CD8-positive, alpha-beta memory T cell (primary cell): ENCODE results near the gene MAP3K3. TPM values are rescaled to one million over a fixed set of nuclear protein-coding genes. Genes with fewer than 3 reads are reported as not detected.

Experiments
- CTCF ChIA-PET: fragments of 350-600 bp; sonication (Branson Sonifier 250); formaldehyde crosslinking; loops from one replicate; lab custom pipeline; 2021; ENCODE audit warnings: antibody characterized with exemption; lab: Charles Lee
- POLR2A ChIA-PET: fragments of 350-600 bp; sonication (Branson Sonifier 250); formaldehyde crosslinking; loops from one replicate; lab custom pipeline; 2021; ENCODE audit warnings: antibody characterized with exemption; lab: Charles Lee
- DNase-seq, 5 donors: peaks; one replicate each; pipeline versions ENCODE4 v3.0.0 to v3.0.0-alpha.2; 2020 to 2022; ENCODE audit warnings: mixed read lengths in 1 of 5
- H3K27ac ChIP-seq: one replicate; pipeline ENCODE4 v1.7.0; 2013; ENCODE audit warnings: low read depth, mild to moderate bottlenecking, low read length, moderate library complexity
- H3K27me3 ChIP-seq: 2 replicates; pipeline ENCODE4 v1.7.0; 2013; ENCODE audit warnings: low read length, mild to moderate bottlenecking; ENCODE audit not compliant: insufficient read depth, poor library complexity, severe bottlenecking
- H3K36me3 ChIP-seq: 2 replicates; pipeline ENCODE4 v1.7.0; 2013; ENCODE audit warnings: mild to moderate bottlenecking, low read length, moderate library complexity; ENCODE audit not compliant: insufficient read depth
- H3K4me1 ChIP-seq: 2 replicates; pipeline ENCODE4 v1.7.0; 2013; ENCODE audit warnings: mild to moderate bottlenecking, low read length, moderate library complexity; ENCODE audit not compliant: insufficient read depth
- H3K4me3 ChIP-seq: 2 replicates; pipeline ENCODE4 v1.7.0; 2013; ENCODE audit warnings: mild to moderate bottlenecking, low read length
- H3K9me3 ChIP-seq: 2 replicates; pipeline ENCODE4 v1.7.0; 2013; ENCODE audit warnings: mild to moderate bottlenecking, low read length
- H3K27ac Mint-ChIP-seq, 8 donors: one replicate each; pipeline ENCODE4 v1.8.0; 2020 to 2021; ENCODE audit warnings: mixed read lengths in 8 of 8, mild to moderate bottlenecking in 6 of 8, inconsistent platforms in 3 of 8, moderate library complexity in 3 of 8
- H3K27me3 Mint-ChIP-seq, 2 donors: one replicate each; pipeline ENCODE4 v1.8.0; 2020 to 2021; ENCODE audit warnings: mixed read lengths in 2 of 2, mild to moderate bottlenecking in 1 of 2, moderate library complexity in 1 of 2
- H3K36me3 Mint-ChIP-seq, 3 donors: one replicate each; pipeline ENCODE4 v1.8.0; 2020 to 2021; ENCODE audit warnings: mixed read lengths in 3 of 3, inconsistent platforms in 1 of 3, mild to moderate bottlenecking in 1 of 3
- H3K4me1 Mint-ChIP-seq, 3 donors: one replicate each; pipeline ENCODE4 v1.8.0; 2020 to 2021; ENCODE audit warnings: mixed read lengths in 3 of 3, inconsistent platforms in 1 of 3, mild to moderate bottlenecking in 1 of 3
- H3K4me3 Mint-ChIP-seq, 7 donors: one replicate each; pipeline ENCODE4 v1.8.0; 2020 to 2021; ENCODE audit warnings: mixed read lengths in 7 of 7, mild to moderate bottlenecking in 6 of 7, moderate library complexity in 4 of 7, inconsistent platforms in 2 of 7
- H3K9me3 Mint-ChIP-seq, 5 donors: one replicate each; pipeline ENCODE4 v1.8.0; 2020 to 2022; ENCODE audit warnings: mixed read lengths in 5 of 5, mild to moderate bottlenecking in 3 of 5, moderate library complexity in 2 of 5, inconsistent platforms in 1 of 5
- polyA plus RNA-seq: library from polyadenylated mRNA; unstranded; fragments of 300-500 nt; fragmentation: Illumina TruSeq; gene quantifications from one replicate; pipeline ENCODE4 v1.2.3, GENCODE V29; 2021
- total RNA-seq, 2 experiments: library from RNA; stranded (reverse); gene quantifications; one replicate each; pipeline ENCODE4 v1.2.3, GENCODE V29; 2021

MAP3K3 gene
- total and polyA plus RNA-seq, 3 experiments from 2014 or later: 34.7 to 50.3 (median 35.8) TPM

- H3K4me3 ChIP-seq: peak within 1 kb of the TSS; percentile 95
- Mint-ChIP-seq H3K27ac (peak within 1 kb of the TSS; percentile 95 to 100 (median 99)), H3K27me3 (peaks cover 0 to 3% of the 10 kb centered on the region in 2 donors), H3K36me3 (peaks cover 7 to 72% (median 7%) of the 10 kb centered on the region in 3 donors), H3K4me1 (peaks cover 59 to 71% (median 65%) of the 10 kb centered on the region in 3 donors), H3K4me3 (peak within 1 kb of the TSS; percentile 93 to 100 (median 98)), H3K9me3 (peaks cover 0 to 6% (median 0%) of the 10 kb centered on the region in 5 donors)
- ChIA-PET CTCF (interaction anchor here (4.2 kb wide), 1 partner anchor 11 kb away, joined by 39 read pairs; no protein-coding TSS in a partner anchor), POLR2A (interaction anchor here (0.5 to 4.2 kb wide), 10 partner anchors 11 to 806 kb away, joined by 3 to 45 read pairs (median 7); partner anchors contain the start of genes CCDC47, DDX42, DDX5 and MAP3K3)
- peaks cover 60% of the 10 kb centered on the region for H3K4me1 ChIP-seq
- no peaks in the 10 kb centered on the region for H3K27me3 ChIP-seq
- no peaks in the 10 kb centered on the region for H3K9me3 ChIP-seq
- DNase-seq: peak; percentile 80 to 92 (median 83)
- H3K27ac ChIP-seq: peak within 1 kb of the TSS; percentile 75
- peaks cover 19% of the 10 kb centered on the region for H3K36me3 ChIP-seq
Measured at GRCh38 chr17:63699638-63700527, 77.7 kb downstream of the MAP3K3 start, which contains the start of gene LIMD2. Gene LIMD2 (minus strand): TSS chr17:63700125. CDS start chr17:63699298, 827 bp downstream.

- peaks cover 0 to 3% of the 10 kb centered on the region in 2 donors for H3K27me3 Mint-ChIP-seq
- H3K4me1 Mint-ChIP-seq: peaks cover 62 to 71% (median 65%) of the 10 kb centered on the region in 3 donors
- Histone ChIP-seq H3K27ac (peak overlapping the region; percentile 75), H3K4me1 (peaks cover 60% of the 10 kb centered on the region), H3K9me3 (no peaks in the 10 kb centered on the region), H3K27me3 (no peaks in the 10 kb centered on the region), H3K36me3 (peaks cover 19% of the 10 kb centered on the region), H3K4me3 (peak overlapping the region; percentile 94)
- peaks cover 0 to 6% (median 0%) of the 10 kb centered on the region in 5 donors for H3K9me3 Mint-ChIP-seq
- H3K27ac Mint-ChIP-seq: peak overlapping the region; percentile 95 to 100 (median 99)
- H3K36me3 Mint-ChIP-seq: peaks cover 7 to 70% (median 10%) of the 10 kb centered on the region in 3 donors
- CTCF ChIA-PET: interaction anchor here (1.1 to 4.2 kb wide), 3 partner anchors 10 to 73 kb away, joined by 3 to 39 read pairs (median 16); partner anchors contain the start of genes CCDC47 and DDX42
- peak overlapping the region; percentile 91 to 98 (median 93) for H3K4me3 Mint-ChIP-seq
- DNase-seq: peak; percentile 52 to 83 (median 64)
- POLR2A ChIA-PET: interaction anchor here (0.5 to 14.8 kb wide), 19 partner anchors 5 to 805 kb away, joined by 3 to 270 read pairs (median 5); partner anchors contain the start of genes CCDC47, DDX42, DDX5 and MAP3K3
Measured at GRCh38 chr17:63700528-63701455, 78.6 kb downstream of the MAP3K3 start.

GRCh38 chr17:63701456-63701820 lies 79.2 kb downstream of the MAP3K3 start:
- DNase-seq: no peak
- peaks cover 62 to 71% (median 65%) of the 10 kb centered on the region in 3 donors for H3K4me1 Mint-ChIP-seq
- Histone ChIP-seq H3K27me3 (no peaks in the 10 kb centered on the region), H3K36me3 (peaks cover 19% of the 10 kb centered on the region), H3K9me3 (no peaks in the 10 kb centered on the region), H3K4me1 (peaks cover 60% of the 10 kb centered on the region), H3K27ac (peak overlapping the region; percentile 66), H3K4me3 (peak overlapping the region; percentile 94)
- H3K36me3 Mint-ChIP-seq: peaks cover 7 to 64% (median 10%) of the 10 kb centered on the region in 3 donors
- peaks cover 0 to 6% (median 0%) of the 10 kb centered on the region in 5 donors for H3K9me3 Mint-ChIP-seq
- CTCF ChIA-PET: interaction anchor here (1.1 to 4.2 kb wide), 6 partner anchors 9 to 78 kb away, joined by 3 to 39 read pairs (median 6); partner anchors contain the start of genes CCDC47 and DDX42
- peak overlapping the region; percentile 91 to 98 (median 93) for H3K4me3 Mint-ChIP-seq
- POLR2A ChIA-PET: interaction anchor here (0.9 to 14.8 kb wide), 13 partner anchors 6 to 804 kb away, joined by 3 to 270 read pairs (median 6); partner anchors contain the start of genes CCDC47, DDX42, DDX5 and MAP3K3
- H3K27me3 Mint-ChIP-seq: peaks cover 0 to 3% of the 10 kb centered on the region in 2 donors
- peak overlapping the region; percentile 95 to 100 (median 99) for H3K27ac Mint-ChIP-seq

- peak overlapping the region; percentile 94 for H3K4me3 ChIP-seq
- Mint-ChIP-seq H3K4me3 (peak overlapping the region; percentile 91 to 98 (median 93)), H3K4me1 (peaks cover 61 to 71% (median 65%) of the 10 kb centered on the region in 3 donors), H3K27ac (peak overlapping the region; percentile 95 to 100 (median 99)), H3K36me3 (peaks cover 7 to 58% (median 10%) of the 10 kb centered on the region in 3 donors), H3K27me3 (peaks cover 0 to 3% of the 10 kb centered on the region in 2 donors), H3K9me3 (peaks cover 0 to 6% (median 0%) of the 10 kb centered on the region in 5 donors)
- CTCF ChIA-PET: interaction anchor here (0.9 to 4.2 kb wide), 8 partner anchors 8 to 79 kb away, joined by 3 to 39 read pairs (median 4); partner anchors contain the start of genes CCDC47 and DDX42
- peak; percentile 67 to 89 (median 74) for DNase-seq
- peak overlapping the region; percentile 70 for H3K27ac ChIP-seq
- H3K9me3 ChIP-seq: no peaks in the 10 kb centered on the region
- H3K27me3 ChIP-seq: no peaks in the 10 kb centered on the region
- peaks cover 60% of the 10 kb centered on the region for H3K4me1 ChIP-seq
- peaks cover 16% of the 10 kb centered on the region for H3K36me3 ChIP-seq
- POLR2A ChIA-PET: interaction anchor here (0.7 to 14.8 kb wide), 14 partner anchors 6 to 804 kb away, joined by 3 to 270 read pairs (median 6); partner anchors contain the start of genes CCDC47, DDX42, DDX5 and MAP3K3
Measured at GRCh38 chr17:63701868-63702720, 79.9 kb downstream of the MAP3K3 start.

- H3K36me3 ChIP-seq: peaks cover 10% of the 10 kb centered on the region
- H3K4me1 Mint-ChIP-seq: peaks cover 61 to 69% (median 63%) of the 10 kb centered on the region in 3 donors
- H3K27ac ChIP-seq: peak overlapping the region; percentile 70
- peak overlapping the region; percentile 91 to 98 (median 93) for H3K4me3 Mint-ChIP-seq
- H3K4me1 ChIP-seq: peaks cover 60% of the 10 kb centered on the region
- no peaks in the 10 kb centered on the region for H3K27me3 ChIP-seq
- POLR2A ChIA-PET: interaction anchor here (0.7 to 14.8 kb wide), 8 partner anchors 7 to 81 kb away, joined by 3 to 270 read pairs (median 16); partner anchors contain the start of genes CCDC47, DDX42, MAP3K3 and STRADA
- H3K9me3 Mint-ChIP-seq: peaks cover 0 to 6% (median 0%) of the 10 kb centered on the region in 5 donors
- peaks cover 7 to 52% (median 10%) of the 10 kb centered on the region in 3 donors for H3K36me3 Mint-ChIP-seq
- peak overlapping the region; percentile 66 for H3K4me3 ChIP-seq
- H3K27me3 Mint-ChIP-seq: peaks cover 0 to 3% of the 10 kb centered on the region in 2 donors
- CTCF ChIA-PET: interaction anchor here (0.9 to 4.2 kb wide), 7 partner anchors 8 to 79 kb away, joined by 3 to 39 read pairs (median 4); partner anchors contain the start of genes CCDC47 and DDX42
- no peaks in the 10 kb centered on the region for H3K9me3 ChIP-seq
- H3K27ac Mint-ChIP-seq: peak overlapping the region; percentile 95 to 100 (median 99)
- DNase-seq: no peak
Measured at GRCh38 chr17:63702721-63703015, 80.5 kb downstream of the MAP3K3 start.

GRCh38 chr17:63703029-63703428 lies 80.8 kb downstream of the MAP3K3 start:
- H3K9me3 Mint-ChIP-seq: peaks cover 0 to 4% (median 0%) of the 10 kb centered on the region in 5 donors
- peak overlapping the region; percentile 91 to 98 (median 93) for H3K4me3 Mint-ChIP-seq
- H3K36me3 Mint-ChIP-seq: peaks cover 5 to 49% (median 10%) of the 10 kb centered on the region in 3 donors

More at GRCh38 chr17:63703029-63703428, 80.8 kb downstream of the MAP3K3 start:
- H3K9me3 ChIP-seq: no peaks in the 10 kb centered on the region
- peak overlapping the region; percentile 66 for H3K4me3 ChIP-seq
- H3K36me3 ChIP-seq: peaks cover 9% of the 10 kb centered on the region
- peak overlapping the region; percentile 95 to 100 (median 99) for H3K27ac Mint-ChIP-seq
- peaks cover 62% of the 10 kb centered on the region for H3K4me1 ChIP-seq
- peaks cover 0 to 2% of the 10 kb centered on the region in 2 donors for H3K27me3 Mint-ChIP-seq
- CTCF ChIA-PET: interaction anchor here (1.0 to 4.2 kb wide), 5 partner anchors 7 to 80 kb away, joined by 4 to 39 read pairs (median 7); partner anchors contain the start of genes CCDC47 and DDX42
- no peaks in the 10 kb centered on the region for H3K27me3 ChIP-seq
- POLR2A ChIA-PET: interaction anchor here (0.7 to 14.8 kb wide), 6 partner anchors 7 to 81 kb away, joined by 3 to 270 read pairs (median 27); partner anchors contain the start of genes CCDC47, DDX42 and MAP3K3
- H3K27ac ChIP-seq: peak overlapping the region; percentile 70
- no peak for DNase-seq
- H3K4me1 Mint-ChIP-seq: peaks cover 57 to 67% (median 59%) of the 10 kb centered on the region in 3 donors
